Osteocyte (in vitro differentiated cells): ENCODE measurements around the gene NRDC. TPM values are rescaled to one million over a fixed set of nuclear protein-coding genes. Genes with fewer than 3 reads are reported as not detected.

ENCODE experiments used
- DNase-seq: peaks from one replicate; pipeline ENCODE4 v3.0.0; 2021; ENCODE audit warnings: mixed read lengths; ENCODE audit not compliant: unreplicated experiment; ENCODE audit errors: extremely low spot score
- H3K27ac Mint-ChIP-seq: one replicate; pipeline ENCODE4 v1.8.0; 2021; ENCODE audit warnings: mild to moderate bottlenecking, mixed read lengths; ENCODE audit not compliant: unreplicated experiment
- H3K27me3 Mint-ChIP-seq: one replicate; pipeline ENCODE4 v1.8.0; 2021; ENCODE audit warnings: mixed read lengths; ENCODE audit not compliant: unreplicated experiment
- H3K36me3 Mint-ChIP-seq: one replicate; pipeline ENCODE4 v1.8.0; 2021; ENCODE audit warnings: mixed read lengths; ENCODE audit not compliant: unreplicated experiment
- H3K4me1 Mint-ChIP-seq: one replicate; pipeline ENCODE4 v1.8.0; 2021; ENCODE audit warnings: mixed read lengths; ENCODE audit not compliant: unreplicated experiment
- H3K4me3 Mint-ChIP-seq: one replicate; pipeline ENCODE4 v1.8.0; 2021; ENCODE audit warnings: mild to moderate bottlenecking, moderate library complexity, mixed read lengths; ENCODE audit not compliant: unreplicated experiment
- H3K9me3 Mint-ChIP-seq: one replicate; pipeline ENCODE4 v1.8.0; 2021; ENCODE audit warnings: mixed read lengths; ENCODE audit not compliant: unreplicated experiment
- total RNA-seq: library from RNA; stranded (reverse); gene quantifications from 2 replicates; pipeline ENCODE4 v1.2.1, GENCODE V29; 2021
- TF ChIP-seq, protein P1 (sequence below): fragments of 200-600 bp; sonication (generic); IDR thresholded peaks from 2 replicates; pipeline ENCODE4 v1.5.0; 2021; ENCODE audit warnings: antibody characterized with exemption, mild to moderate bottlenecking, moderate library complexity

The NRDC gene
- total RNA-seq, 1 donor from 2014 or later, result 130 TPM

DNA sequence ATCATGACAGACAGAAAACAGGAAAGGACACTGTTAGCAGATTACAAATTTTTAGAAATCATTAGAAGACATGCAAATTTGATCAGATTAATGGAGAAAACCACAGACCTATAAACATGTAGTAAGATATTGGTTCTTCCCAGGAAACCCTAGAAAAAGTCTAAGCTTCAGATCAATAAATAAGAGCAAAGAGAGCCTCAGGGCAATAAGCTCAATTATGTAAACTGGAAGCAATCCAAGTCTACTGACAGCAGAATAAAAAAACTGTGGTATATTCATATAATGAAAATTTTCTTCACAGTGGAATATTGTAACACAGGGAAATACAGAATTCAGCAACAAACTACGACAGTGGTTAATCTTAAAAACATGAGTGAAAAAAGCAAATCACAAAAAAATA, 36.3 kb downstream of the NRDC start:
- Mint-ChIP-seq H3K27ac (no peak overlapping the region), H3K4me1 (peaks cover 12% of the 10 kb centered on the region), H3K27me3 (no peaks in the 10 kb centered on the region), H3K9me3 (no peaks in the 10 kb centered on the region), H3K36me3 (peaks cover 31% of the 10 kb centered on the region), H3K4me3 (no peak overlapping the region)
- DNase-seq, result no peak
- TF ChIP-seq, protein P1, sequence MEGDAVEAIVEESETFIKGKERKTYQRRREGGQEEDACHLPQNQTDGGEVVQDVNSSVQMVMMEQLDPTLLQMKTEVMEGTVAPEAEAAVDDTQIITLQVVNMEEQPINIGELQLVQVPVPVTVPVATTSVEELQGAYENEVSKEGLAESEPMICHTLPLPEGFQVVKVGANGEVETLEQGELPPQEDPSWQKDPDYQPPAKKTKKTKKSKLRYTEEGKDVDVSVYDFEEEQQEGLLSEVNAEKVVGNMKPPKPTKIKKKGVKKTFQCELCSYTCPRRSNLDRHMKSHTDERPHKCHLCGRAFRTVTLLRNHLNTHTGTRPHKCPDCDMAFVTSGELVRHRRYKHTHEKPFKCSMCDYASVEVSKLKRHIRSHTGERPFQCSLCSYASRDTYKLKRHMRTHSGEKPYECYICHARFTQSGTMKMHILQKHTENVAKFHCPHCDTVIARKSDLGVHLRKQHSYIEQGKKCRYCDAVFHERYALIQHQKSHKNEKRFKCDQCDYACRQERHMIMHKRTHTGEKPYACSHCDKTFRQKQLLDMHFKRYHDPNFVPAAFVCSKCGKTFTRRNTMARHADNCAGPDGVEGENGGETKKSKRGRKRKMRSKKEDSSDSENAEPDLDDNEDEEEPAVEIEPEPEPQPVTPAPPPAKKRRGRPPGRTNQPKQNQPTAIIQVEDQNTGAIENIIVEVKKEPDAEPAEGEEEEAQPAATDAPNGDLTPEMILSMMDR, result no peak

DNA sequence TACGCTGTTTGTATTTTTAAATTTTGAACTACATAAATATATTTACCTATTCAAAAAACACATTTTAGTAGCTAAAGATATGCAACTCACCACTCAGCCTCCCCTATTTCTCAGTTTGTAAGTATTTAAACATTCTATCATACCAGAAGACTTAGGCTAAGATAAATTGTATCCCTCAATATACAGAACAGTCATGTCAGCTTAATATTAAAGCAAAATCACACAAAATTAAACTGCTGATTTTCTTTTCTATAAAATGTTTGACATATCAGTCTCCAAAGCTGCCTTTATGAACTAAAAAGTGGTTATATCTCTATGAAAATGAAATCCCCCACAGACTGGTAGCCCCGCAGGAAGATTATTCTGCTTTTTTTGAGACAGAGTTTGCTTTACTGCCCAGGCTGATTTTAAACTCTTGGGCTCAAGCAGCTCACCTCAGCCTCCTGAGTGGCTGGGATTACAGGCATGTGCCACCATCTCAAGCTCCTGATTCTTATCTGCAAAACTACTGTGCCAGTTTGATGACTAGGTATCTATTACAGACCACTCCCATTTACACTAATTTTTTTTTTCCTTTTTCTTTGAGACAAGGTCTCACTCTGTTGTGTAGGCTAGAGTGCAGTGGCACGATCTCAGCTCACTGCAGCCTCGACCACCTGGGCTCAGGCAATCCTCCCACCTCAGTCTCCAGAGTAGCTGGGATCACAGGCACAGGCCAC, 37.6 kb downstream of the NRDC start:
- no peak for DNase-seq
- Mint-ChIP-seq H3K4me3 (no peak overlapping the region), H3K27me3 (no peaks in the 10 kb centered on the region), H3K4me1 (peaks cover 12% of the 10 kb centered on the region), H3K9me3 (no peaks in the 10 kb centered on the region), H3K36me3 (peaks cover 26% of the 10 kb centered on the region), H3K27ac (no peak overlapping the region)
- TF ChIP-seq, protein P1, result no peak

DNA sequence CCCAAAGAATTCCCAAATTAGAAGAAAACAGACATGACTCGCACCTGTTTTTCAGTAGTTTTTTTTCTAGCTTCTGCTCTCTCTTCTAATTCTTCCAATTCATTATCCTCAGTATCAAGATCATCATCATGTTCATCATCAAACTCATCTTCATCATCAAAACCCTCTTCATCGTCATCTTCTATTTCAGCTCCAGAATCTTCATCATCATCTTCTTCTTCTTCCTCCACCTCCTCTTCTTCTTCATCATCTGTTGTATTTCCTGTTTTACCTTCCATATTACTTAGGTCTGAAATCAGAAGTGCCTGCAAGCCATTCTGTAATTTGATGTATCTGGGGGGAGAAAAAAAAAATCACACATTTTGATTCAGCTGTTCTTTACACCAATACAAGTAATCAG, 38.3 kb downstream of the NRDC start:
- Mint-ChIP-seq H3K27me3 (no peaks in the 10 kb centered on the region), H3K9me3 (no peaks in the 10 kb centered on the region), H3K4me3 (no peak overlapping the region), H3K27ac (no peak overlapping the region), H3K4me1 (peaks cover 12% of the 10 kb centered on the region), H3K36me3 (peaks cover 26% of the 10 kb centered on the region)
- TF ChIP-seq, protein P1, result no peak
- no peak for DNase-seq

DNA sequence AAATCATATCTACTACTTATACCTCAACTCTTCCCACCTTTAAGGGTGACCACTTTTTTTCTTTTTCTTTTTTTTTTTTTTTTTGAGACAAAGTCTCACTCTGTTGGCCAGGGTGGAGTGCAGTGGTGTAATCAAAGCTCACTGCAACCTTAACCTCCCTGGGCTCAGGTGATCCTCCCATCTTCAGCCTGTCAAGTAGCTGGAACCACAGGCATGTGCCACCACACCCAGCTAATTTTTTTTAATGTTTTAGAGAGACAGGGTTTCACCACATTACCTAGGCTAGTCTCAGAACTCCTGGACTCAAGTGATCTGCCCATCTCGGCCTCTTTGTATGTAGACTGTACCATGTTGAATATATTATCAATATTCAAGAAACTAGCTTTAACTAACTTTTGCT, 39.4 kb downstream of the NRDC start:
- TF ChIP-seq, protein P1, result no peak
- Mint-ChIP-seq H3K36me3 (peaks cover 26% of the 10 kb centered on the region), H3K27me3 (no peaks in the 10 kb centered on the region), H3K4me3 (no peak overlapping the region), H3K27ac (no peak overlapping the region), H3K4me1 (peaks cover 12% of the 10 kb centered on the region), H3K9me3 (no peaks in the 10 kb centered on the region)
- no peak for DNase-seq

DNA sequence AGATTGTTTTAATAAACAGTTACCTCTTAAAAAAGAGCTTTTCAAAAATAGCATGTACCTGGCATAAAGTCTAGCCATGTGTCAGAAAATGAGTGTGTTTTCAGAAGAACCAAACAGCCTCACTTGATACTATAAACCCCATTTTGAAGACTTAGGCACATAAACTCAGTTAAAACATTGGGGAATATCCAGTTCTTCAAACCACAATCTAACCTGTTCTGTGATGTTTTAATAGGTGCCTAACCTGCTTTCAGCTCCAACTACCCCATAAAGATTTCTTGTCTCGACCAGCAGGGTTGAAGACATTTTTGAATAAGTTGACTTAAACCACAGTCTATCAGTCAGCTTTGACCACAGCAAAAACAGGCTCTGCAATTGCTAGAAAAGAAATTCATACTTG, 41.3 kb downstream of the NRDC start:
- Mint-ChIP-seq H3K36me3 (peaks cover 33% of the 10 kb centered on the region), H3K27ac (no peak overlapping the region), H3K27me3 (no peaks in the 10 kb centered on the region), H3K9me3 (no peaks in the 10 kb centered on the region), H3K4me1 (peaks cover 3% of the 10 kb centered on the region), H3K4me3 (no peak overlapping the region)
- TF ChIP-seq, protein P1, result no peak
- DNase-seq, result no peak
